ENCODE measurements around the gene FAM72C. TPM values are rescaled to one million over a fixed set of nuclear protein-coding genes. Genes with fewer than 3 reads are reported as not detected.
"Not testable (repeated sequence)": the region's sequence is repeated elsewhere in the genome, so short reads cannot be mapped to it uniquely, and the experiment has no call there.

Gene FAM72C
- total and polyA plus RNA-seq, 10 of the 15 experiments (the other 5 are each of a cell fraction or from before 2014, with no cell fraction given) = 1.9 to 21.4 (median 9.8) TPM

GRCh38 chr1:143952913-143953312 is 18.9 kb downstream of the FAM72C start:
- intact Hi-C loops (cut with micrococcal nuclease; ENCODE audit: unreplicated experiment); RAD21 ChIA-PET (ENCODE audit: unreplicated experiment); H3K27ac ChIP-seq (ENCODE audit: control insufficient read depth, insufficient read depth); SMC1A ChIA-PET (ENCODE audit: uncharacterized antibody, unreplicated experiment); in situ Hi-C loops (cut with MboI); CTCF ChIA-PET; H3K27me3 ChIP-seq (replicated peaks in 1 of 2; ENCODE audit: control insufficient read depth in 2 of 2, insufficient read depth in 2 of 2, low read length in 1 of 2); H3K79me2 ChIP-seq (ENCODE audit: control insufficient read depth, insufficient read depth, low read length); H3K4me1 ChIP-seq (ENCODE audit: control insufficient read depth, insufficient read depth, low read length); POLR2A ChIA-PET; BruUV-seq (replicated peaks); H3K4me3 ChIP-seq; H3K36me3 ChIP-seq (ENCODE audit: control insufficient read depth in 2 of 2, insufficient read depth in 2 of 2, low read length in 1 of 2); DNase-seq (ENCODE audit: low read depth, low spot score); ATAC-seq; H4K20me1 ChIP-seq (ENCODE audit: control insufficient read depth, insufficient read depth); FAIRE-seq; H3K9me3 ChIP-seq (replicated peaks; ENCODE audit: control insufficient read depth, insufficient read depth, low read length); H3K9ac ChIP-seq (ENCODE audit: control insufficient read depth, insufficient read depth, low read length); H3K4me2 ChIP-seq (ENCODE audit: control insufficient read depth, insufficient read depth); H2AFZ ChIP-seq (ENCODE audit: control insufficient read depth, low read depth, low read length): not testable (repeated sequence)
- WGBS (ENCODE audit: insufficient coverage, insufficient replicate concordance, low lambda C conversion rate, missing lambda C conversion rate) = no CpG with 5 or more reads among the region's 1 CpG

GRCh38 chr1:143951485-143952391 is 20.0 kb downstream of the FAM72C start:
- H3K4me3 ChIP-seq; FAIRE-seq; RAD21 ChIA-PET (ENCODE audit: unreplicated experiment); DNase-seq (ENCODE audit: low read depth, low spot score); H3K9me3 ChIP-seq (replicated peaks; ENCODE audit: control insufficient read depth, insufficient read depth, low read length); intact Hi-C loops (cut with micrococcal nuclease; ENCODE audit: unreplicated experiment); ATAC-seq; H3K27ac ChIP-seq (ENCODE audit: control insufficient read depth, insufficient read depth); H3K36me3 ChIP-seq (ENCODE audit: control insufficient read depth in 2 of 2, insufficient read depth in 2 of 2, low read length in 1 of 2); H3K4me2 ChIP-seq (ENCODE audit: control insufficient read depth, insufficient read depth); H3K27me3 ChIP-seq (replicated peaks in 1 of 2; ENCODE audit: control insufficient read depth in 2 of 2, insufficient read depth in 2 of 2, low read length in 1 of 2); H3K79me2 ChIP-seq (ENCODE audit: control insufficient read depth, insufficient read depth, low read length); POLR2A ChIA-PET; in situ Hi-C loops (cut with MboI); CTCF ChIA-PET; SMC1A ChIA-PET (ENCODE audit: uncharacterized antibody, unreplicated experiment); H4K20me1 ChIP-seq (ENCODE audit: control insufficient read depth, insufficient read depth); H2AFZ ChIP-seq (ENCODE audit: control insufficient read depth, low read depth, low read length); BruUV-seq (replicated peaks); H3K4me1 ChIP-seq (ENCODE audit: control insufficient read depth, insufficient read depth, low read length); H3K9ac ChIP-seq (ENCODE audit: control insufficient read depth, insufficient read depth, low read length): not testable (repeated sequence)
- WGBS (ENCODE audit: insufficient coverage, insufficient replicate concordance, low lambda C conversion rate, missing lambda C conversion rate) = no CpG with 5 or more reads among the region's 6 CpGs

GRCh38 chr1:143947749-143948148 is 24.0 kb downstream of the FAM72C start:
- POLR2A ChIA-PET; H4K20me1 ChIP-seq (ENCODE audit: control insufficient read depth, insufficient read depth); H3K27me3 ChIP-seq (replicated peaks in 1 of 2; ENCODE audit: control insufficient read depth in 2 of 2, insufficient read depth in 2 of 2, low read length in 1 of 2); H3K4me2 ChIP-seq (ENCODE audit: control insufficient read depth, insufficient read depth); H3K4me3 ChIP-seq; H3K4me1 ChIP-seq (ENCODE audit: control insufficient read depth, insufficient read depth, low read length); in situ Hi-C loops (cut with MboI); CTCF ChIA-PET; DNase-seq (ENCODE audit: low read depth, low spot score); SMC1A ChIA-PET (ENCODE audit: uncharacterized antibody, unreplicated experiment); intact Hi-C loops (cut with micrococcal nuclease; ENCODE audit: unreplicated experiment); H3K36me3 ChIP-seq (ENCODE audit: control insufficient read depth in 2 of 2, insufficient read depth in 2 of 2, low read length in 1 of 2); FAIRE-seq; H3K27ac ChIP-seq (ENCODE audit: control insufficient read depth, insufficient read depth); H3K9me3 ChIP-seq (replicated peaks; ENCODE audit: control insufficient read depth, insufficient read depth, low read length); H3K9ac ChIP-seq (ENCODE audit: control insufficient read depth, insufficient read depth, low read length); H3K79me2 ChIP-seq (ENCODE audit: control insufficient read depth, insufficient read depth, low read length); H2AFZ ChIP-seq (ENCODE audit: control insufficient read depth, low read depth, low read length); BruUV-seq (replicated peaks); RAD21 ChIA-PET (ENCODE audit: unreplicated experiment); ATAC-seq: not testable (repeated sequence)
- WGBS (ENCODE audit: insufficient coverage, insufficient replicate concordance, low lambda C conversion rate, missing lambda C conversion rate) = no CpG with 5 or more reads among the region's 2 CpGs

DNA sequence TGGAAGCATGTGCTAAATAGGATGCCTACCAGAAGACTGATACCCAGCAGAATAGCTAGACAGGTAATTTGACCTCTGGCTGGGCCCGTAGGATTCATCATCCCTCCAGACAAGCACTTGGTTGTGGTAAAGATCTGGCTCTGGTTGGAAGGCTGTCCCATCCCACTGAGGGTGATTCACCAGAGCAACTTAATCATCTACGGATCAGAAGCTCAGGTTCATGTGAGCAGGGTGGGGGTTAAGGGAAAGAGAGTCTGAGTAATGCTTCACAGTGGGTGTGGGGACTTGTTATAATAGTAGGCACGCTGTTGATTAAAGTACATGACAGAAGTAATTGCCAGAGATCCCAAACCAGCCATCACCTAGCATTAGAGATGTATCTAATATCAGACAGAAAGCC is 26.5 kb downstream of the FAM72C start:
- POLR2A ChIA-PET; H3K4me2 ChIP-seq (ENCODE audit: control insufficient read depth, insufficient read depth); H2AFZ ChIP-seq (ENCODE audit: control insufficient read depth, low read depth, low read length); intact Hi-C loops (cut with micrococcal nuclease; ENCODE audit: unreplicated experiment); H3K27ac ChIP-seq (ENCODE audit: control insufficient read depth, insufficient read depth); H3K4me1 ChIP-seq (ENCODE audit: control insufficient read depth, insufficient read depth, low read length); H4K20me1 ChIP-seq (ENCODE audit: control insufficient read depth, insufficient read depth); RAD21 ChIA-PET (ENCODE audit: unreplicated experiment); H3K27me3 ChIP-seq (replicated peaks in 1 of 2; ENCODE audit: control insufficient read depth in 2 of 2, insufficient read depth in 2 of 2, low read length in 1 of 2); in situ Hi-C loops (cut with MboI); BruUV-seq (replicated peaks); CTCF ChIA-PET; DNase-seq (ENCODE audit: low read depth, low spot score); FAIRE-seq; H3K79me2 ChIP-seq (ENCODE audit: control insufficient read depth, insufficient read depth, low read length); SMC1A ChIA-PET (ENCODE audit: uncharacterized antibody, unreplicated experiment); H3K9me3 ChIP-seq (replicated peaks; ENCODE audit: control insufficient read depth, insufficient read depth, low read length); H3K9ac ChIP-seq (ENCODE audit: control insufficient read depth, insufficient read depth, low read length); H3K4me3 ChIP-seq; H3K36me3 ChIP-seq (ENCODE audit: control insufficient read depth in 2 of 2, insufficient read depth in 2 of 2, low read length in 1 of 2); ATAC-seq: not testable (repeated sequence)
- no CpG with 5 or more reads among the region's 3 CpGs for WGBS (ENCODE audit: insufficient coverage, insufficient replicate concordance, low lambda C conversion rate, missing lambda C conversion rate)

Data from GM12878 (cell line).